Fibroblast of skin of scalp (primary cell): ENCODE results near the gene ZNF445.
"Not testable (repeated sequence)": the region's sequence is repeated elsewhere in the genome, so short reads cannot be mapped to it uniquely, and the experiment has no call there.

Source experiments
- DNase-seq: peaks from one replicate; pipeline ENCODE4 v3.0.0-alpha.2; 2013

The ZNF445 gene

GRCh38 chr3:44476181-44476611, 1.3 kb downstream of the ZNF445 start:
- peak; percentile 44 for DNase-seq

- not testable (repeated sequence) for DNase-seq
These were observed 2.6 kb downstream of the ZNF445 start for GRCh38 chr3:44474886-44475285.

- DNase-seq, result no peak
These were observed 7.0 kb downstream of the ZNF445 start for GRCh38 chr3:44470430-44470829.

GRCh38 chr3:44469914-44470313, 7.6 kb downstream of the ZNF445 start:
- no peak for DNase-seq

GRCh38 chr3:44468572-44469520, 8.6 kb downstream of the ZNF445 start:
- DNase-seq, result peak; percentile 39

- not testable (repeated sequence) for DNase-seq
These were observed 9.4 kb downstream of the ZNF445 start for GRCh38 chr3:44468099-44468537.

GRCh38 chr3:44467241-44467640, 10.2 kb downstream of the ZNF445 start:
- no peak for DNase-seq

- DNase-seq, result not testable (repeated sequence)
These were observed 12.6 kb downstream of the ZNF445 start for GRCh38 chr3:44464920-44465319.

GRCh38 chr3:44464509-44464908, 13.0 kb downstream of the ZNF445 start:
- no peak for DNase-seq

GRCh38 chr3:44460050-44460449, 17.4 kb downstream of the ZNF445 start:
- DNase-seq, result not testable (repeated sequence)

- no peak for DNase-seq
These were observed 22.2 kb downstream of the ZNF445 start for GRCh38 chr3:44455318-44455717.

GRCh38 chr3:44454258-44454657, 23.2 kb downstream of the ZNF445 start:
- DNase-seq, result no peak

- DNase-seq, result no peak
These were observed 26.0 kb downstream of the ZNF445 start for GRCh38 chr3:44451441-44451840.

GRCh38 chr3:44446929-44447328, 30.5 kb downstream of the ZNF445 start:
- DNase-seq, result no peak

GRCh38 chr3:44445786-44446185, 31.7 kb downstream of the ZNF445 start:
- no peak for DNase-seq

GRCh38 chr3:44444896-44445691, 32.4 kb downstream of the ZNF445 start:
- no peak for DNase-seq

- no peak for DNase-seq
These were observed 33.0 kb downstream of the ZNF445 start for GRCh38 chr3:44444437-44444836.

- no peak for DNase-seq
These were observed 34.7 kb downstream of the ZNF445 start for GRCh38 chr3:44442596-44443309.

- peak; percentile 11 for DNase-seq
These were observed 37.8 kb downstream of the ZNF445 start for GRCh38 chr3:44439499-44440295.

GRCh38 chr3:44437800-44438199, 39.7 kb downstream of the ZNF445 start:
- DNase-seq, result no peak

- no peak for DNase-seq
These were observed 41.3 kb downstream of the ZNF445 start for GRCh38 chr3:44436181-44436580.
